Heart right ventricle (tissue), 16 donors: ENCODE measurements around the gene DNAJC11. TPM values are rescaled to one million over a fixed set of nuclear protein-coding genes. Genes with fewer than 3 reads are reported as not detected.

Experiments
- ATAC-seq, 8 donors: fragments of 200-7000 bp; cut with Tn5 transposase; one replicate each; pipeline ENCODE4 v1.9.1; 2020; ENCODE audit warnings: mild to moderate bottlenecking in 8 of 8, moderate library complexity in 8 of 8, moderate number of reproducible peaks in 1 of 8
- DNase-seq, 2 donors: peaks; one replicate each; pipeline ENCODE4 v3.0.0-alpha.2; 2020
- H3K27ac ChIP-seq, 10 donors: fragments of 200-600 bp; sonication (generic) in 2 of 10; one replicate each; pipeline versions ENCODE4 v1.5.0 to v1.8.0; 2020 to 2022; ENCODE audit warnings: mild to moderate bottlenecking in 3 of 10
- H3K27me3 ChIP-seq, 7 donors: fragments of 200-600 bp; one replicate each; pipeline ENCODE4 v1.8.0; 2021 to 2022; ENCODE audit warnings: mild to moderate bottlenecking in 2 of 7
- H3K36me3 ChIP-seq, 9 donors: fragments of 200-600 bp; sonication (generic) in 1 of 9; one replicate each; pipeline versions ENCODE4 v1.5.0 to v1.8.0; 2020 to 2022; ENCODE audit warnings: mild to moderate bottlenecking in 2 of 9
- H3K4me1 ChIP-seq, 9 donors: fragments of 200-600 bp; sonication (generic) in 1 of 9; one replicate each; pipeline versions ENCODE4 v1.5.0 to v1.8.0; 2020 to 2022; ENCODE audit warnings: mild to moderate bottlenecking in 4 of 9
- H3K4me3 ChIP-seq, 10 donors: fragments of 200-600 bp; sonication (generic) in 2 of 10; one replicate each; pipeline versions ENCODE4 v1.5.0 to v1.8.0; 2020 to 2022; ENCODE audit warnings: mild to moderate bottlenecking in 7 of 10, moderate library complexity in 2 of 10
- H3K9me3 ChIP-seq, 11 donors: fragments of 200-600 bp in 10 of 11; sonication (generic) in 2 of 11; one replicate each; pipeline versions ENCODE4 v1.5.0 to v1.8.0; 2013 to 2022; ENCODE audit warnings: mild to moderate bottlenecking in 2 of 11, control low read depth in 1 of 11, moderate library complexity in 1 of 11
- WGBS, 2 donors: extraction: QIAGEN DNeasy Blood & Tissue Kit; methylation state at CpG; one replicate each; pipeline ENCODE4 v1.1.7; 2013; ENCODE audit warnings: inconsistent platforms in 1 of 2; 5-methylcytosine and 5-hydroxymethylcytosine counted together
- intact Hi-C, 10 donors: fragments of 100-400 bp; cut with DNase I; formaldehyde crosslinking; loops; one replicate each; pipeline versions ENCODE4 v1.11.1 to v1.14.2; 2022
- polyA plus RNA-seq, 2 donors: library from polyadenylated mRNA; stranded (reverse); fragments of 200-250 nt; gene quantifications; one replicate each; pipeline ENCODE4 v1.2.3, GENCODE V29; 2013
- total RNA-seq, 10 donors: library from RNA; stranded (reverse); fragmentation: NEBNext Ultra II Directional in 3 of 10; extraction: Animal tissue kit (Norgen Biotek cat#: 25700) in 3 of 10; gene quantifications; one replicate each; pipeline versions ENCODE4 v1.2.1 to v1.2.4, GENCODE V29; 2021 to 2023
- TF ChIP-seq, protein P1 (sequence below), 9 donors: fragments of 200-600 bp; sonication (generic) in 2 of 9; IDR thresholded peaks; one replicate each; pipeline versions ENCODE4 v1.5.0 to v1.8.0; 2021 to 2022; ENCODE audit warnings: antibody characterized with exemption in 9 of 9, mild to moderate bottlenecking in 5 of 9, moderate library complexity in 1 of 9
- donor health status: Arrhythmogenic right ventricular cardiomyopathy.
- donor health status: ischemic (EF 13 %, LVEDD 7.1; RV severe dilation, severe dysfunction).
- donor health status: healthy with polysubstance abuse.
- donor health status: DM: no; HTN: yes; CAD: no.
- donor health status: DM: no; HTN: no; CAD: no.
- donor health status: ischemic (EF 25% LVEDD 6.9; RV normal size, moderate dysfunction).
- donor health status: ischemic (EF 25% LVEDD 5.7; RV mildly dilated, moderate dysfunction).
- donor health status: healthy.
- donor health status: DM: yes; HTN: yes; CAD: no.
- donor health status: Ischemic cardiomyopathy.
- donor health status: ischemic (EF 35%, LVEDD 5.7; RV mildly dilated, moderate dysfunction).
- donor health status: nonischemic (EF 11% LVEDD 7.7; RV severe dilation, severe dysfunction).
- donor health status: DM: yes; HTN: yes; CAD: no.
- donor health status: PGD.
- donor health status: ischemic (EF 29% LVEDD 5.4; RV normal size, mild dysfunction).
- donor health status: nonischemic (EF 23%, LVEDD 6.1; RV moderate dilation, normal function).

Gene DNAJC11
- total and polyA plus RNA-seq, 12 donors = 31.2 to 80.6 (median 71.9) TPM

DNA sequence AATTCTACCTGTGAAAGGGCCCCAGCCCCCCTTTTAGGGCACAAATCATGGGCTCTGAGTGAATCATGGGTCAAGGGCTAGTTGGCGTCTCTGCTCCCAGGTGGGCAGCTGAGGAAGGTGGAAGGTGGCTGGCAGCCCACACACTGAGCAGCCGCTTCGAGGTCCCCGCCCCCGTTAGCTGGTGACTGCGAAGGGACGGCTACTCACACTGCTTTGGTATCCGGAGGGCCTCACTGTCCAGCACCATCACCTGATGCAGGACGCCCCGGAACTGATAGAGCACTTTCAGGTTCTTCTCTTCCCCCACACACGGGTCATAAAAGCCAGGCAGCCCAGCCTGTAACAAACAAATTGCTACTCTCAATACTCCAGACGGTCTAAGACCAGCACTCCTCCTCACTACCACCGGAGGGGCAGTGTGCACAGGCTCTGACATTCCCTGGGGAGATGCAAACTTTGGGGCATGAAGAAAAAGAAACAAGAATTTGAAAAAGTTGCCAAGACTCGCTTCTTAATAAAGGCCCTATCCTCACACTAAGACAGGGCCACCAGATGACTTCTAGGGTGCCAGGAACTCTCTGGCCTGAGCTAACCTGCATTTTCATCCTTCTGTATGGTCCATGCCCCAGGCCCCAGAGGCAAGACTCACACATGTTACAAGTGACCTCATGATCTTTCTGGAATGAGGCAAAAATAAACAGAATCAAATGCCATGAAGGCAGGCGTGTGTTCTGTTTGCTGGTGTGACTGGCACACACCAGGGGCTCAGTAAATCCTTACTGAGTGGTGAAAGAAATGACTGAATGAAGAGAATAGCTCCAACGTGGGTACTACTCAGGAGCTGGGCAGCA, 65.5 kb downstream of the DNAJC11 start:
- Histone ChIP-seq H3K36me3 (peaks cover 7 to 100% (median 57%) of the 10 kb centered on the region in 9 donors), H3K27me3 (no peaks in the 10 kb centered on the region), H3K4me3 (no peak overlapping the region), H3K27ac (no peak overlapping the region), H3K9me3 (no peaks in the 10 kb centered on the region), H3K4me1 (peaks cover 0 to 12% (median 0%) of the 10 kb centered on the region in 9 donors)
- 81 to 82% methylated on average over 16 of the region's 16 CpGs for WGBS, 2 donors
- intact Hi-C loops = loop anchor here in 3 of 10 donors (5.0 to 10.0 kb wide), 3 partner anchors 79 to 151 kb away; partner anchors contain the start of genes TAS1R1 (in 2 of the 3) and NOL9 (in 1 of the 3)
- TF ChIP-seq, protein P1, sequence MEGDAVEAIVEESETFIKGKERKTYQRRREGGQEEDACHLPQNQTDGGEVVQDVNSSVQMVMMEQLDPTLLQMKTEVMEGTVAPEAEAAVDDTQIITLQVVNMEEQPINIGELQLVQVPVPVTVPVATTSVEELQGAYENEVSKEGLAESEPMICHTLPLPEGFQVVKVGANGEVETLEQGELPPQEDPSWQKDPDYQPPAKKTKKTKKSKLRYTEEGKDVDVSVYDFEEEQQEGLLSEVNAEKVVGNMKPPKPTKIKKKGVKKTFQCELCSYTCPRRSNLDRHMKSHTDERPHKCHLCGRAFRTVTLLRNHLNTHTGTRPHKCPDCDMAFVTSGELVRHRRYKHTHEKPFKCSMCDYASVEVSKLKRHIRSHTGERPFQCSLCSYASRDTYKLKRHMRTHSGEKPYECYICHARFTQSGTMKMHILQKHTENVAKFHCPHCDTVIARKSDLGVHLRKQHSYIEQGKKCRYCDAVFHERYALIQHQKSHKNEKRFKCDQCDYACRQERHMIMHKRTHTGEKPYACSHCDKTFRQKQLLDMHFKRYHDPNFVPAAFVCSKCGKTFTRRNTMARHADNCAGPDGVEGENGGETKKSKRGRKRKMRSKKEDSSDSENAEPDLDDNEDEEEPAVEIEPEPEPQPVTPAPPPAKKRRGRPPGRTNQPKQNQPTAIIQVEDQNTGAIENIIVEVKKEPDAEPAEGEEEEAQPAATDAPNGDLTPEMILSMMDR (IDR thresholded peaks at IDR 0.05) = no peak
- ATAC-seq (no peak), DNase-seq (no peak)

DNA sequence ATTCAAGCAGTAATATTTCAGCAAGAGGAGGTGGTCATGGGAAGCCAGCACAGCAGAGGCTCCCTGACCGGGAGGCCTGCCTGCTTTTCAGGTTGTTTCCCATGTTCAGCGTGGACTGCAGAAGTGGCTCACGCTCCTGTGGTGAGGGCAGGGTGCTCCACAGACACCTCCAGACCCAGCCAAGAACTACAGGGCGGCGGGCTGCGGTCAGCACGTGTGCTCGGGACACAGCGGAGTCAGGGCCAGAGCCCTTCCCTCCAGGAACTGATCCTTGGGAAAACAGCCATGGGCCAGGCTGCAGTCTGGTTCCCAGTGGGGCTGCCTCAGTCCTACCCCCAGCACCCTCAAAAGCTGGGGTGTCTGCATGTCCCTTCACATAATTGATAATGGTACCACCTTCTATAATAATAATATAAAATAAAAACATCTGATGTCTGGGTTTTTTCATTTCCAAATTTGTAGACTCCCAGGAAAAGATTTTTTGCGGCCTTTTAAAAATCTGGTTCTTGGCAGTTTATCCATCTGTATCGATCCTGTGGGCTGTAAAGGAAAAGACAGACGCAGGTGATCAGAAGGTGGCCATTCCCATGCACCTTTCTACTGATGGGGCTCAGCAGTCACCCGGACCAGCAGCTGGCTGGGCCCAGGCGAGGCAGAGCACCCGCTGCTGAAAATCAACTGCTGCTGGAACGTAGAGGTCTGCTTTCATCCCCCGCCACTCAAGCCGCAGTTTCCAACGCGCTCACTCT, 66.3 kb downstream of the DNAJC11 start:
- Histone ChIP-seq H3K4me1 (peaks cover 0 to 12% (median 0%) of the 10 kb centered on the region in 9 donors), H3K27me3 (no peaks in the 10 kb centered on the region), H3K4me3 (no peak overlapping the region), H3K27ac (peak overlapping the region in 2 of 10 donors; percentile 2 to 60), H3K36me3 (peaks cover 7 to 100% (median 53%) of the 10 kb centered on the region in 9 donors), H3K9me3 (no peaks in the 10 kb centered on the region)
- ATAC-seq (peak in 2 of 8 donors; percentile 4 to 13), DNase-seq (no peak)
- TF ChIP-seq, protein P1 (IDR thresholded peaks at IDR 0.05) = no peak
- WGBS, 2 donors = 85 to 91% methylated on average over 20 of the region's 20 CpGs
- intact Hi-C loops = loop anchor here in 3 of 10 donors (5.0 to 10.0 kb wide), 3 partner anchors 78 to 151 kb away; partner anchors contain the start of genes TAS1R1 (in 2 of the 3) and NOL9 (in 1 of the 3)

DNA sequence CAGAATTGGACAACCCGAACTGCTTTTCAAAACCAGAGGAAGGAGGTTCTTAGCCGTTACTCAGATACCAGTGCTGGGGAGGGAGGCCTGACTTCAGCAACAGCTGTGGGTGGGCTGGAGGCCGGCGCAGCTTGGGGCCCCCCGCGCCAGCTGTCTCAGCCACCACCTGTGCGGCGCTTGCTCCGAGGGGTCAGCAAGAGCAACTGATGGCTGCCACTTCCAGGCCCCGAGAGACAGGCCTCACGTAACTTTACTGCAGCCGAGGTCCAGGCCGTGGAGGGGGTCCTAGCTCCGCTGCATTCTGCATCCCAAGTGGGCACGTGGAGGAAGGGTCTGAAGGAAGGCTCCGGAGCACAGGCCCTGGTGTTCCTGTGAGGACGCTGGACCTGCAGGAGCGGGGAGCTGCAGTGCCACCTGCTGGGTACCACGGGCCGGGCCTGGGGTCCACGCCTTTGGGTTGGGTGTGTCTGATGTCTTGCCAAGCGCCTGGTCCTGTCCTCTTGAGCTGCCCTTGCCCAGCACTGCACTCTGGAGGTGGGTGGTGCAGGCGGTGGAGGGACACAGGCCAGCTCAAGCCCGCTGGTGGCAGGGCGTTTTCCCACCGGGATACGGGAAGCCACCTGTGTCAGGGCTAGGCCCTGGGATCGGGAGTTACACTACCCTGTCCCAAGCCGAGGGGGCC, 67.1 kb downstream of the DNAJC11 start:
- Histone ChIP-seq H3K36me3 (peaks cover 7 to 100% (median 54%) of the 10 kb centered on the region in 9 donors), H3K27me3 (no peaks in the 10 kb centered on the region), H3K4me3 (no peak overlapping the region), H3K4me1 (peaks cover 0 to 12% (median 0%) of the 10 kb centered on the region in 9 donors), H3K9me3 (no peaks in the 10 kb centered on the region), H3K27ac (peak overlapping the region in 2 of 10 donors; percentile 2 to 60)
- TF ChIP-seq, protein P1 (IDR thresholded peaks at IDR 0.05) = peak in 8 of 9 donors; percentile 36 to 68 (median 54)
- peak; percentile 61 to 82 (median 78) for ATAC-seq
- 62 to 64% methylated on average over 29 of the region's 29 CpGs for WGBS, 2 donors
- DNase-seq = peak; percentile 69 to 73
- intact Hi-C loops = loop anchor here in 3 of 10 donors (5.0 to 10.0 kb wide), 3 partner anchors 77 to 150 kb away; partner anchors contain the start of genes TAS1R1 (in 2 of the 3) and NOL9 (in 1 of the 3)
